IMR-90 (cell line): ENCODE measurements around the gene SSR3.

ENCODE experiments used
- BHLHE40 ChIP-seq: fragments of 150-350 bp; IDR thresholded peaks from 2 replicates; pipeline ENCODE4 v1.6.1; 2016; ENCODE audit warnings: mild to moderate bottlenecking, low read depth, low read length
- CTCF ChIP-seq: conservative IDR thresholded peaks from 2 replicates; pipeline ENCODE4 v1.5.1; 2012; ENCODE audit warnings: mild to moderate bottlenecking, low read depth, low read length, improper control_type of control experiment
- ELK1 ChIP-seq: fragments of 150-350 bp; IDR thresholded peaks from 2 replicates; pipeline ENCODE4 v1.6.1; 2016; ENCODE audit warnings: low read depth, mild to moderate bottlenecking, low read length, moderate library complexity, borderline replicate concordance
- MAFK ChIP-seq: IDR thresholded peaks from 2 replicates; pipeline ENCODE4 v1.6.1; 2012; ENCODE audit warnings: low read depth, low read length, improper control_type of control experiment
- MAZ ChIP-seq: IDR thresholded peaks from 2 replicates; pipeline ENCODE4 v1.6.1; 2012; ENCODE audit warnings: low read depth, mild to moderate bottlenecking, low read length, improper control_type of control experiment, moderate library complexity, borderline replicate concordance
- MXI1 ChIP-seq: IDR thresholded peaks from 2 replicates; pipeline ENCODE4 v1.6.1; 2012; ENCODE audit warnings: low read depth, mild to moderate bottlenecking, low read length, moderate library complexity, borderline replicate concordance
- NFE2L2 ChIP-seq: fragments of 150-350 bp; IDR thresholded peaks from 2 replicates; pipeline ENCODE4 v1.6.1; 2016; ENCODE audit warnings: low read depth, mild to moderate bottlenecking, low read length
- POLR2A ChIP-seq: IDR thresholded peaks from 2 replicates; pipeline ENCODE4 v1.6.1; 2012; ENCODE audit warnings: mild to moderate bottlenecking, low read depth, low read length
- RFX5 ChIP-seq: IDR thresholded peaks from 2 replicates; pipeline ENCODE4 v1.8.0; 2012; ENCODE audit warnings: low read depth, mild to moderate bottlenecking, low read length, moderate library complexity
- SMC3 ChIP-seq: fragments of 150-350 bp; IDR thresholded peaks from 2 replicates; pipeline ENCODE4 v1.6.1; 2016; ENCODE audit warnings: low read depth, mild to moderate bottlenecking, antibody characterized with exemption, low read length, moderate library complexity
- USF2 ChIP-seq: fragments of 150-350 bp; IDR thresholded peaks from 2 replicates; pipeline ENCODE4 v1.6.1; 2017; ENCODE audit warnings: mild to moderate bottlenecking, antibody characterized with exemption, low read length, low read depth

- TF ChIP-seq CTCF (no peak), MAZ (no peak), POLR2A (no peak), MXI1 (no peak), ELK1 (no peak), SMC3 (no peak), NFE2L2 (no peak), BHLHE40 (no peak), USF2 (no peak), MAFK (no peak), RFX5 (no peak)
Observed at GRCh38 chr3:156558389-156558788, 3.5 kb upstream of the SSR3 start.
